Testis (tissue), 3 donors: Measurements from ENCODE around the gene IL22RA1. TPM values are rescaled to one million over a fixed set of nuclear protein-coding genes. Genes with fewer than 3 reads are reported as not detected.

Experiments used
- DNase-seq: peaks from one replicate; pipeline ENCODE4 v3.0.0-alpha.2; 2019
- H3K27ac ChIP-seq, 2 donors: fragments of 200-600 bp; sonication (generic); one replicate each; pipeline ENCODE4 v1.5.1; 2019
- H3K27me3 ChIP-seq: fragments of 200-600 bp; sonication (generic); one replicate; pipeline ENCODE4 v1.5.1; 2019
- H3K36me3 ChIP-seq: fragments of 200-600 bp; sonication (generic); one replicate; pipeline ENCODE4 v1.5.1; 2017; ENCODE audit warnings: low read depth; ENCODE audit errors: missing control alignments
- H3K4me1 ChIP-seq: fragments of 200-600 bp; sonication (generic); one replicate; pipeline ENCODE4 v1.5.1; 2019
- H3K4me3 ChIP-seq, 2 donors: fragments of 200-600 bp; sonication (generic); one replicate each; pipeline ENCODE4 v1.5.1; 2017 to 2019
- H3K9me3 ChIP-seq: fragments of 200-600 bp; sonication (generic); one replicate; pipeline ENCODE4 v1.5.1; 2017
- POLR2A ChIP-seq: fragments of 450-650 bp; IDR thresholded peaks from one replicate; pipeline ENCODE4 v1.6.1; 2017; ENCODE audit warnings: antibody characterized with exemption, mild to moderate bottlenecking, moderate library complexity
- WGBS, 2 donors: methylation state at CpG; one replicate each; pipeline ENCODE4 v1.1.5; 2018; 5-methylcytosine and 5-hydroxymethylcytosine counted together
- intact Hi-C: fragments of 100-400 bp; cut with DNase I; formaldehyde crosslinking; loops from one replicate; pipeline ENCODE4 v1.15.1; 2023; ENCODE audit warnings: low total_unique reads
- polyA plus RNA-seq: library from polyadenylated mRNA; stranded (reverse); fragments of 350-450 nt; fragmentation: Illumina TruSeq; extraction: RNeasy Lipid Tissue Mini Kit (QIAGEN cat#74804); gene quantifications from one replicate; pipeline ENCODE4 v1.2.3, GENCODE V29; 2014; ENCODE audit warnings: low read depth, low replicate concordance; ENCODE audit not compliant: insufficient read depth
- total RNA-seq, 2 donors: library from RNA; depleted of rRNA; stranded (reverse); fragments of >200 nt; gene quantifications; one replicate each; pipeline ENCODE4 v1.2.3, GENCODE V29; 2016
- TF ChIP-seq, protein P1 (sequence below), 3 experiments: fragments of 450-650 bp in 2 of 3; fragments of 200-600 bp in 1 of 3; sonication (generic) in 1 of 3; IDR thresholded peaks; one replicate each; pipeline ENCODE4 v1.5.1; 2016 to 2019; ENCODE audit warnings: antibody characterized with exemption in 3 of 3, mild to moderate bottlenecking in 2 of 3, moderate library complexity in 1 of 3

Gene IL22RA1
- total and polyA plus RNA-seq, 3 donors from 2014 or later, result 0.31 to 0.95 (median 0.93) TPM

DNA sequence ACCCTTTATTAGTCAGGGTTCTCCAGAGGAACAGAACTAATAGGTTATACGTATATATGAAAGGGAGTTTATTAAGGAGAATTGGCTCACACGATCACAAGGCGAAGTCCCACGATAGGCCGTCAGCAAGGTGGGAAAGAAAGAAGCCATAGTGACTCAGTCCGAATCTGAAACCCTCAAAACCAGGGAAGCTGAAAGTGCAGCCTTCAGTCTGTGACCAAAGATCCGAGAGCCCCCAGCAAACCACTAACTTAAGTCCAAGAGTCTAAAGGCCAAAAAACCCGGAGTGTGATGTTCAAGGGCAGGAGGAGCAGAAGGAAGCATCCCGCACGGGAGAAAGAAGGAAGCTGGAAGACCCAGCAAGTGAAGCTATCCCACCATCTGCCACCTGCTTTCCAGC is 34.2 kb upstream of the IL22RA1 start:
- H3K9me3 ChIP-seq, result no peaks in the 10 kb centered on the region
- no peak overlapping the region for H3K4me3 ChIP-seq
- no peaks in the 10 kb centered on the region for H3K4me1 ChIP-seq
- no peak for TF ChIP-seq POLR2A
- TF ChIP-seq, protein P1, sequence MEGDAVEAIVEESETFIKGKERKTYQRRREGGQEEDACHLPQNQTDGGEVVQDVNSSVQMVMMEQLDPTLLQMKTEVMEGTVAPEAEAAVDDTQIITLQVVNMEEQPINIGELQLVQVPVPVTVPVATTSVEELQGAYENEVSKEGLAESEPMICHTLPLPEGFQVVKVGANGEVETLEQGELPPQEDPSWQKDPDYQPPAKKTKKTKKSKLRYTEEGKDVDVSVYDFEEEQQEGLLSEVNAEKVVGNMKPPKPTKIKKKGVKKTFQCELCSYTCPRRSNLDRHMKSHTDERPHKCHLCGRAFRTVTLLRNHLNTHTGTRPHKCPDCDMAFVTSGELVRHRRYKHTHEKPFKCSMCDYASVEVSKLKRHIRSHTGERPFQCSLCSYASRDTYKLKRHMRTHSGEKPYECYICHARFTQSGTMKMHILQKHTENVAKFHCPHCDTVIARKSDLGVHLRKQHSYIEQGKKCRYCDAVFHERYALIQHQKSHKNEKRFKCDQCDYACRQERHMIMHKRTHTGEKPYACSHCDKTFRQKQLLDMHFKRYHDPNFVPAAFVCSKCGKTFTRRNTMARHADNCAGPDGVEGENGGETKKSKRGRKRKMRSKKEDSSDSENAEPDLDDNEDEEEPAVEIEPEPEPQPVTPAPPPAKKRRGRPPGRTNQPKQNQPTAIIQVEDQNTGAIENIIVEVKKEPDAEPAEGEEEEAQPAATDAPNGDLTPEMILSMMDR (IDR thresholded peaks at IDR 0.05), result no peak
- no peaks in the 10 kb centered on the region for H3K27me3 ChIP-seq
- 90 to 94% methylated on average over 10 of the region's 10 CpGs for WGBS, 2 donors
- intact Hi-C loops, result no loop called here
- H3K27ac ChIP-seq, result no peak overlapping the region
- DNase-seq, result no peak
- H3K36me3 ChIP-seq, result no peaks in the 10 kb centered on the region

DNA sequence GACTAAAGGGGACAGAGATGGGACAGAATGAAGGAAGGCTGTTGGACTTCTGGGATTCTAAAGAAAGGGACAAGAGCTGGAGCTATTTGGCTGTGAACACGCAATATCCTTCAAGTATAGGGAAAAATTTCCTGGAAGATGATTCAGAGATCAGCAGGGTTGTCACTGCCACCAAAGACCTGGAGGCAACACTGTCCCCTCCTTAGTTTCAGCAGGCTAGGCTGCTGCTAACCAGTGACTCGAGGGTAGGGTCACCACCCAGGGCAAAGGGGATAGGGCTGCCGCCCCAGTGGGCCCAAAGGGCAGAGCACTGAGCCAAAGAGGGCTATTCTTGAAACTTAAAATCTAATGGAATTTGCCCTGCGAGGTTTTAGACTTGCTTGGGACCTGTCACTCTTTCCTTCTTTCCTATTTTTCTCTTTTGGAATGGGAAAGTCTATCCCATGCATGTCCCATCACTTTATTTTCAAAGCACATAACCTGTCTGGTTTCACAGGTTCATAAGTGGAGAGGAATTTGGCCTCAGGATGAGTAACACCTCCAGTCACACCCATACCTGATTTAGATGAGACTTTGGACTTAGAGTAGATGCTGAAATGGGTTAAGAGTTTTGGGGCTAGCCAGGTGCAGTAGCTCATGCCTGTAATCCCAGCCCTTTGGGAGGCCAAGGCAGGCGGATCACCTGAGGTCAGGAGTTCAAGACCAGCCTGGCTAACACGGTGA is 32.3 kb upstream of the IL22RA1 start:
- no peak for DNase-seq
- no peaks in the 10 kb centered on the region for H3K36me3 ChIP-seq
- 79 to 89% methylated on average over 6 of the region's 6 CpGs for WGBS, 2 donors
- H3K9me3 ChIP-seq, result no peaks in the 10 kb centered on the region
- H3K4me3 ChIP-seq, result no peak overlapping the region
- H3K27ac ChIP-seq, result no peak overlapping the region
- intact Hi-C loops, result no loop called here
- H3K4me1 ChIP-seq, result no peaks in the 10 kb centered on the region
- no peaks in the 10 kb centered on the region for H3K27me3 ChIP-seq
- TF ChIP-seq POLR2A, result no peak
- TF ChIP-seq, protein P1 (IDR thresholded peaks at IDR 0.05), result no peak

DNA sequence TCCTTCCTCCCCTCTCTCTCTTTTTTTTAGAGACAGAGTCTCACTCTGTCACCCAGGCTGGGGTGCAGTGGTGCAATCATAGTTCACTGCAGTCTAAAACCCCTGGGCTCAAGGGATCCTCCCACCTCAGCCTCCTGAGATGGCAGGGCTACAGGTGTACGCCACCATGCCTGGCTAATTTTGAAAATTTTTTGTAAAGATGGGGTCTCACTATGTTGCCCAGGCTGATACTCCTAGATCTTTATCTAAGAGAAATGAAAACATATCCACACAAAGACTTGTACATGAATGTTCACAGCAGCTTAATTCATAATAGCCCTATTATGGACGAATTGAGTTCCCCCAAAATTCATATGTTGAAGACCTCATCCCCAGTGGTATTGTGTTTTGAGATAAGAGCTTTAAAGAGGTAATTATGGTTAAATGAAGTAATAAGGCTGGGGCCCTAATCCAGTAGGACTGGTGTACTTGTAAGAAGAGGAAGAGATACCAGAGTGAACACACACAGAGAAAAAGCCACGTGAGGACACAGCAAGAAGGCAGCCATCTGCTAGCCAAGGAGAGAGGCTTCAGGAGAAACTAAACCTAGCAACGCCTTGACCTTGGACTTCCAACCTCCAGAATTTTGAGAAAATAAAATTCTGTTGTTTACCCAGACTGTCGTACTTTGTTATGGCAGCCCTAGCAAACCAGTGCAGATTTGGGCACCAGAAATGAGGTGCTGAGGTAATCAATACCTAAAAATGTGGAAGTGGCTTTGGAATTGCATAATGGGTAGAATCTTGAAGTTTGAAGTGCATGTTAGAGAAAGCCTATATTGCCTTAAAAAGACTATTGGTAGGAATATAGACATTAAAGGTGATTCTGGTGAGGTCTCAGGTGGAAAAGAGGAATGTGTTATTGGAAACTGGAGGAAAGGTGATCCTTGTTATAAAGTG is 31.0 kb upstream of the IL22RA1 start:
- TF ChIP-seq, protein P1 (IDR thresholded peaks at IDR 0.05), result no peak
- TF ChIP-seq POLR2A, result no peak
- no peaks in the 10 kb centered on the region for H3K4me1 ChIP-seq
- intact Hi-C loops, result no loop called here
- H3K4me3 ChIP-seq, result no peak overlapping the region
- no peaks in the 10 kb centered on the region for H3K27me3 ChIP-seq
- WGBS, 2 donors, result 77 to 81% methylated on average over 5 of the region's 5 CpGs
- no peak overlapping the region for H3K27ac ChIP-seq
- H3K36me3 ChIP-seq, result no peaks in the 10 kb centered on the region
- H3K9me3 ChIP-seq, result no peaks in the 10 kb centered on the region
- DNase-seq, result no peak

DNA sequence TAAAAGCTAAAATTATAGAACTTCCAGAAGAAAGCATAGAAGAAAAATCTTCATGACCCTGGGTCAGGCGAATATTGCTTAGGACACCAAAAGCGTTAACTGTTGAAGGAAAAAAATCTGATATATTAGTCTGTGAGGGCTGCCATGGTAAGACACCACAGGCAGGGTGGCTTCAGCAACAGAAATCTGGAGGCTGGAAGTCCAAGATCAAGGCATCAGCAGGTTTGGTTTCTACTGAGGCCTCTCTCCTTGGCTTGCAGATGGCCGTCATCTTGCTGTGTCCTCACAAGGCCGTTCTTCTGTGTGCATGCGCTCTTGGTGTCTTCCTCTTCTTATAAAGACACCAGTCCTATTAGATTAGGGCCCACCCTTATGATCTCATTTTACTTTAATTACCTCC is 29.7 kb upstream of the IL22RA1 start:
- no peak overlapping the region for H3K4me3 ChIP-seq
- H3K36me3 ChIP-seq, result no peaks in the 10 kb centered on the region
- no peak overlapping the region for H3K27ac ChIP-seq
- H3K27me3 ChIP-seq, result no peaks in the 10 kb centered on the region
- WGBS, 2 donors, result 98% methylated on average over 5 of the region's 5 CpGs
- DNase-seq, result no peak
- TF ChIP-seq, protein P1 (IDR thresholded peaks at IDR 0.05), result no peak
- no peak for TF ChIP-seq POLR2A
- no peaks in the 10 kb centered on the region for H3K4me1 ChIP-seq
- no peaks in the 10 kb centered on the region for H3K9me3 ChIP-seq
- intact Hi-C loops, result no loop called here
